OCI-LY1 (cell line): ENCODE data around the gene RNF135.
"Not testable (repeated sequence)": the region's sequence is repeated elsewhere in the genome, so short reads cannot be mapped to it uniquely, and the experiment has no call there.

ENCODE experiments used
- EZH2 ChIP-seq: fragments of 200-600 bp; sonication (generic), shearing (Covaris generic); IDR thresholded peaks from 2 replicates; pipeline ENCODE4 v1.8.0; 2017; ENCODE audit warnings: borderline replicate concordance, mixed run types, mild to moderate bottlenecking, antibody characterized with exemption, low read length, moderate library complexity, mixed read lengths
- TF ChIP-seq, protein P1 (sequence below): fragments of 200-600 bp; sonication (generic), shearing (Covaris generic); IDR thresholded peaks from 2 replicates; pipeline ENCODE4 v1.5.1; 2017; ENCODE audit warnings: mild to moderate bottlenecking, antibody characterized with exemption, low read length, moderate library complexity, mixed read lengths

DNA sequence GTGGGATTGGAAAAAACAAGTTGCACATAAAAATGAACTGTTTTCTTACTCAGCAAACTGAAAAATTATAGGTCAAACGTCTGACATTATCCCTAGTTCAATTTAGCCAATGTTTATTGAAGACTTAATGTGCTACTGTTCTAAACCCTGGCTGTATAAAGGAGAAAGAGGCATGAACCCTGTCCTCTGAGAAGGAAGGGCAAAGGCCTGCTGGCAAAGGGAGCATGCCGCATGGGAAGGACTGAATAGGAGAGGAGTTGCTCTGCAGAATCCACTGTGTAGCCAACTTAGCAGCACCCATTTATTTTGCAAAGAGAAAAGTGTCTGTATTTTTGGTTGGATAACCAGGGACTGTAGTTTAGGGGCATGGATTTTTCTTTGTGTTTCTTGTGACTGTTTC lies 52.3 kb downstream of the RNF135 start:
- TF ChIP-seq, protein P1, sequence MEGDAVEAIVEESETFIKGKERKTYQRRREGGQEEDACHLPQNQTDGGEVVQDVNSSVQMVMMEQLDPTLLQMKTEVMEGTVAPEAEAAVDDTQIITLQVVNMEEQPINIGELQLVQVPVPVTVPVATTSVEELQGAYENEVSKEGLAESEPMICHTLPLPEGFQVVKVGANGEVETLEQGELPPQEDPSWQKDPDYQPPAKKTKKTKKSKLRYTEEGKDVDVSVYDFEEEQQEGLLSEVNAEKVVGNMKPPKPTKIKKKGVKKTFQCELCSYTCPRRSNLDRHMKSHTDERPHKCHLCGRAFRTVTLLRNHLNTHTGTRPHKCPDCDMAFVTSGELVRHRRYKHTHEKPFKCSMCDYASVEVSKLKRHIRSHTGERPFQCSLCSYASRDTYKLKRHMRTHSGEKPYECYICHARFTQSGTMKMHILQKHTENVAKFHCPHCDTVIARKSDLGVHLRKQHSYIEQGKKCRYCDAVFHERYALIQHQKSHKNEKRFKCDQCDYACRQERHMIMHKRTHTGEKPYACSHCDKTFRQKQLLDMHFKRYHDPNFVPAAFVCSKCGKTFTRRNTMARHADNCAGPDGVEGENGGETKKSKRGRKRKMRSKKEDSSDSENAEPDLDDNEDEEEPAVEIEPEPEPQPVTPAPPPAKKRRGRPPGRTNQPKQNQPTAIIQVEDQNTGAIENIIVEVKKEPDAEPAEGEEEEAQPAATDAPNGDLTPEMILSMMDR, result not testable (repeated sequence)
- not testable (repeated sequence) for TF ChIP-seq EZH2
